Stimulated activated CD4-positive, alpha-beta T cell treated with anti-CD3 and anti-CD28 coated beads, Interleukin-12 subunit alpha, Interleukin-12 subunit beta, amount 100 ng/mL, for 48 hours (primary cell): Measurements from ENCODE around the gene PTPRN2.

ENCODE experiments used
- DNase-seq, 3 donors: peaks; one replicate each; pipeline ENCODE4 v3.0.0-alpha.2; 2020; ENCODE audit warnings: low read depth in 2 of 3, low spot score in 1 of 3

The PTPRN2 gene

DNA sequence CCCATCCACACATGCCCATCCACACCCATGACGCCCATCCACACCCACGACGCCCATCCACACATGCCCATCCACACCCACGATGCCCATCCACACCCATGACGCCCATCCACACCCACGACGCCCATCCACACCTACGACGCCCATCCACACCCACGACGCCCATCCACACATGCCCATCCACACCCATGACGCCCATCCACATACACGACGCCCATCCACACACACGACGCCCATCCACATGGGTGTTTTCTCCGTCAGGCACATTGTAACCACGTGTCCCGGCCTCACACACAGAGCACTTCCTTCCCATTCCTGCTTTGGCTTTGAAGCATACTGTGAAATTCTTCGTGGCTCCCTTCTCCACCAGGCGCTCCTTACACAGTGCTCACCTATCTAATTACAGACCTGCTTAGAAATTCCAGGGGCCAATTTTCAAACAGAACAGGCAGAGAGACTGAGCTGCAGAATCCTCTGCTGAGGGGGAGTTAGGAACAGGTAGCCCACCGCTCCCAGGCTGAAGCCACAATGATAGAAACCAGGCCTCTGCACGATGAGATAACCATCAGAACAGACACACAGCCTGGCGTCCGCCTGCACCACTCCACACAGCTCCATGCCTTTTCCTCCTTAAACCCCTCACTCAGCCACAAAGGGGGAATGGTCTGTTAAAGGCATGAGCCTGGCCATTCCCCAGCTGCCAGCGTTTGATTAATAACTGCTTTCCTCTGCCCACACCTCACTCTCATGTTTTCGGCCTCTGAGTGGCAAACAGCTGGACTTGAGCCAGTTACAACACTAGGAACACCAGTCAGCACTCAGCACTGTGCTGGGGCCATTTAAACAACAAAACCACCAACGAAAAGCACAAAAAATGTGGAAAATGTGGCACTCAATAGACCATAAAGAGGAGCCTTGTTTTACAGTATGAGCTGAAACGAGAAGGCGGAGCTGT lies 501.6 kb downstream of the PTPRN2 start:
- DNase-seq: no peak

DNA sequence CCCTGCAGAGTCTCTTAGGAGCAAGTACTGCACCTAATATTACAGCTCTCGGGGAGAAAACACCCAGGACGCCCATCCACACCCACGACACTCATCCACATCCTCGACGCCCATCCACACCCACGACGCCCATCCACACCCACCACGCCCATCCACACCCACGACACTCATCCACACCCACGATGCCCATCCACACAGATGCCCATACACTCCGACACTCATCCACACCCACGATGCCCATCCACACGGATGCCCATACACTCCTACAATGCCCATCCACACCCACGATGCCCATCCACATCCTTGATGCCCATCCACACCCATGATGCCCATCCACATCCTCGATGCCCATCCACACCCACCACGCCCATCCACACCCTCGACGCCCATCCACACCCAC lies 503.1 kb downstream of the PTPRN2 start:
- DNase-seq: no peak

DNA sequence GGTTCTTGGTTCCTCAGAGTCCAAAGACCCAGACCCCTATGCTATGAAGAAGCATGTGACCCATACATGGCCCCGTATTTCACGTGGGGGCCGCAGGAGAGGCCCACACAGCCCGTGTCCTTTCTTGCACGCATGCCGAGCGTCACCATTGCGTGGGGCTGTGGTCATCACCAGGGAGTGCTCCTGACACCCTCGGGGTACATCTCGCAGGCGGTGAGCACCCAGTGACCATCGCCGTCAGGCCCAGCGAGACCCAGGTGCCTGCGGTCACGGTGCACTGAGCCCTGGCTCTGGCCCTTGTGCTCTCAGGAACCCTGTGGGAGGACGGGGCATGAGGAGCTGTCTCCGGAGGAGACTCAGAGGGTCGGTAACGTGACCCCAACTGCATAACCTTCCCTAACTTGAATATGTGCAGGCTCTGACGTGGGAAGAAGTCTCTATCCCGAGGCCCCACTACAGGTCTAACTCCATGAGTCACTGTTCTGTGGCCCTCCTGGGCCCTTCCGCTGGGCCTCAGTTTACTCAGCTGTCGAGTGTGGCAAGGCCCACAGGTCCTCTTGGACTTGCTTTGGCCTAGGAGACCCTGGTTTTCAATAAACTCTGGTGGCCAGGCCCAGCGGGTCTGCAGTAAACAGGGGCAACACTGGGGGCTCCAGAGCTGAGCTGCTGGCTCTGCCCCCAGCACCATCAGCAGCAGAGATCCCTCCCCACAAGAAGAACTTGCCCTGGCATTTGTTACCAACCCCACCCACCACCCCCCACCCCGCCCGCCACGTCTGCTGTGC lies 503.9 kb downstream of the PTPRN2 start:
- no peak for DNase-seq

DNA sequence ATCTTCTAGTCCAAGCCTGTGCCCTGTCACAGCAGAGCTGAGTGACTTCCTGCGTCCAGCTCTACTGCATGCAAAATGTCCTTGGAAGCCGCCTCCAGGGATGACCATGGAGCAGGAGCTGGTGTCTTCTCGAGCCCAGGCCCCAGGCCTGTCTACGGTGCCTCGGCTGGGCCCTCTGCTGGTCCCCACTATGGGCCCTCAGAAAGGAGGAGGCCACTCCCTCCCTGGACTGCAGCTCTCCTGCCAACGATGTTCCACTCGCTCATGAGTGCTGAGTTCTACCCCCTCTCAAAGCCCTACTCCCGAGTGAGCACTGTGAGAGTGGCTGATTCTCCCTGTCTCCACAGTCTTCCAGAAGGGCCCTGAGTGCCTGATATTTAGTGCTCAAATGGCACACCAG lies 504.9 kb downstream of the PTPRN2 start:
- no peak for DNase-seq

DNA sequence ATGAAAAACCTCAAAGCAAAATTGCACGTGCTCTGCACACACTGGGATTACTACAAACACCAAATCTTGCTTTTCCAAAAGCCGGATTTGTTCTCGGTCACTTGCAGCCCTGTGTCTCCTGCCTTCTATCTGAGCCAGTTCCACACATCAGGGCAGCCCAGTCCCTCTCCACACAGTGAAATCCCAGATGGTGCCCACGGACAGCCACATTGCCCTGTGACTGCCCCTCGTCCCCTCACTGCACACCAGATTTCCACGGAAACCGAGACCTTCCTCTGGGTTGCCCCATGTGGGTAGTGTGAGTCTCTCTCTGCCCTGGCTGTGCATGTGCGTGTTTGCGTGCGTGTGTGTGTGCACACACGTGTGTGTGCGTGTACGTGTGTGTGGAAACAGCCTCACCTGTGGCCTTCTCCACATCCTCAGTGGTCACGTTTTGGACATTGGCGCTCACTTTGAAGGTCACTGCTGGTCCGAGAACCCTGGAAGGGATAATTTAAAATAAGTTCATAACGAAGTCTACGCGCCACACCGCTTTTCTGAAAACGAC lies 506.7 kb downstream of the PTPRN2 start:
- no peak for DNase-seq

DNA sequence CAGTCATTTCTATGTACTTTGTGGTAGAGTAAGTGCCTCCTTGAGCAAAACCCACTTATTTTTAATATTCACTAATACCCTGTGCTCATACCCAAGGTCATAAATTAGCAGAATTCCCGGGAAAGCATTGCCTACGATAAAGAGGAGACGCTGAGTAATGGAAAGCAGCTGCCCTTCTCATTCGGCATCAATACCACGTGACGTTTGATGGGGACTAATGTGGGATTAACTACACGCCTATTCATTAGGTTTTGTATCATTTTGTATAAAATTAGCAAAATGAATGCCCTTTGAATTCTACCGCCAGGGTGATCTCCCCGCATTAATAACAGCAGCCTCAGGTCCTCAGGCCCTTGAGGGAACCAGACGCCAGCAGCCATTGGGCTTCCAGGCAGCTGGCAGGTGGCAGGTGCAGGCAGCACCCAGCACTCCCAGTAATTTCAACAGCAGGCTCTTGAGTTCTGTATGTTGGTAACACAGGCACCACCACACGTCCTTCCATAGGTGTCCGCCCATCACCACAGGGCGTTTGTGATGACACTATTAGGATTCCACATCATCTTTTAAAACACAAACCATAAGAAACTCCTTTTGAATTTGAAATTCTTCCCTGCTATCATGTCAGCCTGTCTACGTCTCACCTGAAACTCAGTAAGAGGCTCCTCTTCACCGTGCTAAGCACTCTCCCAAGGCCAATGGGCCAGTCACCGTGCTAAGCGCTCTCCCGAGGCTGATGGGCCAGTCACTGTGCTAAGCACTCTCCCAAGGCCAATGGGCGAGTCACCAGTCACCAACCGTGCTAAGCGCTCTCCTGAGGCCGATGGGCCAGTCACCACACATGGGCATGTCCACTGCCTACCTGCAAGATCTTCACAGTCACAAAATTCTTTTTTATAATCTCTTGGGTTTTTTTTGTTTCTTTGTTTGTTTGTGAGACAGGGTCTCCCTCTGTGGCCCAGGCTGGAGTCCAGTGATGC lies 509.4 kb downstream of the PTPRN2 start:
- no peak for DNase-seq

DNA sequence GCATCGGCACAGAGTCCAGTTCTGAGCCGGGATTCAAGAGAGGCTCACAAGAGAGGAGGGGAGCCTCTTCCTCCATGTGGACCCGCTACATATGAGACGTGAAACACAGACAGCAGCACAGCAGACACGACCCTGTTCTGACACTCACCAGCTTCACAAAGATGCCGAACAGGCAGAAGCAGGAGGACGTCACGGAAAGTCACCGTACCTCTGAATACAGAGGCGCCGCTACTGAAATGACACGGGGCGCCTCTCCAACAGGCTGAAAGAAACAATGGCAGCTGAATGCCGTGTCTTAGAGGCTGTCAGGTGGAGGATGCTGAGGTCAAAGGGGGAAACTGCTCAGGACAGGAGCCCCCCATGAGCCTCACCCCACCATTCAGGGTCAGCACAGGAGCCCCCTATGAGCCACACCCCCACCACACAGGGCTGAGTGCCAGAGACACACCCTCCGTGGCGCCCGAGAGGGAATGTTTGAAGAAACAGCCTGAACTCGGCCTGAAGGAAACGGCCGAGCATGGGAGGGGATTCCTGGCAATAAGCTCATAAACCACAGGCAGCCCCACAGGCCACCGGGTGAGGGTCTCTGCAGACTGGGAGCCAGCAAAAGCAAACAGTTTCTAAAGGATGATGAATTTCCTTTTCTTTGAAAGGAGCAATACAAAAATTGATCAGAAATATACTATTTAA lies 510.3 kb downstream of the PTPRN2 start:
- DNase-seq: no peak

DNA sequence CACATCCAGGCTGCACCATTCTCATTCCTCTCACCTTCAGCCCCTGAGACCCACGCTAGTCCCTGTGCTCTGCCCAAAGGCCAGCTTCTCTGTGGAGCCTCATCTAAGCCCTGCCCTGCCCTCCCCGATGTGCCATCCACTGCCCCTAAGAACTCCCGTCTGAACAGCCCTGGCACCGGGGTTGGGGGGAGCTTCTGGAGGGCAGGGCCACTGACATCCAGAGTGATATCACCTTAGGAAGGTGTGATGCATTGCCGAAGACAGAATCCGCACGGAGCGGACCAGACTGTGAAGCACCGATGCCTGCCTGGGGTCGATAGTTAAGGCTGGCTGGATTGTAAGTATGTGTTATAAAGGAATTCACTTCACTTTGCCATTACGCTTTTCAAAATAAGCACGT lies 511.0 kb downstream of the PTPRN2 start:
- no peak for DNase-seq

DNA sequence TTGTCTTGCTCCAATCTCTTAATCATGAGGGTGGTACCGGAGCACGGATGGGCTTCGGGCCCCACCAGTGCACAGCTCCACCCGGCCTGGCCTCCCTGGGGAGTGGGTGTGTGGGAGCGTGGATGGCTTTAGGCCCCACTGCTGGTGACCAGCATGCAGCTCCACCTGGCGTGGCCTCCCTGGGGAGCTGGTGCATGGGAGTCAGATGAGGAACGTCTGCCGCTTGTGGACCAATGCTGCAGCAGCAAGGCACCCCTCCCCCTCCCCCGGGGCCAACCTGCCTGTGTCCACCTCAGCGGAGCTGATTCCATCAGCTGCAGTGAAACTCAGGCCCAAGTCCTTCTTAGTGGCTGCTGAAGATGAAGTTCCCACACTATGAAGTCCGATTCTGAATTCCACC lies 511.4 kb downstream of the PTPRN2 start:
- no peak for DNase-seq

DNA sequence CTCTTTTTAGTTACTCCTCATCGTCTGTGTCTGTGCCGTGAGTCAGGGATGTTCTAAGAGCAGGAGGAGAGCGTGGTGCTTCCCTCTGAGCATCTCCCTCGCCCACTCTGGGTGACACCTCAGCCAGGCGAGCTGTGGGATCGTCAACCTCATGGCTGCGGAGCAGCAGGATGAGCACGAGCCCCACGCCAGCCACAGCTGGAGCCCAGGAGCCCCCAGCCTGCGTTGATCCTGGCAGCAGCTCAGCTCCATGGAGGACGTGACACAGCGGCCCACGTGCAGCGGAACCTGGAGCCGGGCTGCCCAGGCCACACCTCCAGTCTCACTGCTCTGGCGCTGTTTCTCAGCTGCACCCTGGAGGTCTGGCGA lies 512.0 kb downstream of the PTPRN2 start:
- DNase-seq: no peak

DNA sequence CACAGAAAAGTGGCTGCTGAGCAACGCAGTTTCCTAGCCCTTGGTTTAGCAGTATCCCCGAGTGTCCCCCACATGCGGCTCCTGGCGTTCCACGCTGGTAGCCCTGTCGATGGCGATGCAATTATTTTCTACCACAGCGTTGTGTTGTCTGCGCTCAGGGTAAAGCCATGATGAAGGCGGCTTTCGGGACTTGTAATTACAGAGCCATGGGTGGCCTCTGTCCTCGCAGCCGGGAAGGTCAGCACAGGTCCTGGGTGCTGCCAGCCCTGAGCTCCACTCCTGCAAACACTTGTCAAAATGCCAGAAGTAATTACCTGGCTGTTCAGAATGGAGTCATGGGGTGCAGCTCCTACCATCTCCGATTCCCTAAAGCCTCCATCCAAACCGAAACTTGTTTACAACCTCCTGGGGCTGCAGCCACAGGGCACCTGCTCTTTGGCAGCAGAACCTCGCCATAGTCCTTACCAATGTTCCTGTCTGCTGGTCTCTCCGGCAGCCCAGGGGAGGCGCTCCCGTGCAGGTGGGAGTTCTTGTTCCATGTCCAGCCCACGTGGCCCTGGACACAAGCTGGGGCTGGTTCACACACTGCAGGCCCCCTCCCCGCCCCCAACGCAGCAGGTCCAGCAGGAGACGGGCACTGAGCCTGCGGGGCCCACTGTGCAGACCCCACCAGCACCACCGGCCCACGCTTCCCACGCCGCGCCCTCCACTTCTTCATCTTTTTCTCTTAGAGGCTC lies 512.6 kb downstream of the PTPRN2 start:
- DNase-seq: no peak

DNA sequence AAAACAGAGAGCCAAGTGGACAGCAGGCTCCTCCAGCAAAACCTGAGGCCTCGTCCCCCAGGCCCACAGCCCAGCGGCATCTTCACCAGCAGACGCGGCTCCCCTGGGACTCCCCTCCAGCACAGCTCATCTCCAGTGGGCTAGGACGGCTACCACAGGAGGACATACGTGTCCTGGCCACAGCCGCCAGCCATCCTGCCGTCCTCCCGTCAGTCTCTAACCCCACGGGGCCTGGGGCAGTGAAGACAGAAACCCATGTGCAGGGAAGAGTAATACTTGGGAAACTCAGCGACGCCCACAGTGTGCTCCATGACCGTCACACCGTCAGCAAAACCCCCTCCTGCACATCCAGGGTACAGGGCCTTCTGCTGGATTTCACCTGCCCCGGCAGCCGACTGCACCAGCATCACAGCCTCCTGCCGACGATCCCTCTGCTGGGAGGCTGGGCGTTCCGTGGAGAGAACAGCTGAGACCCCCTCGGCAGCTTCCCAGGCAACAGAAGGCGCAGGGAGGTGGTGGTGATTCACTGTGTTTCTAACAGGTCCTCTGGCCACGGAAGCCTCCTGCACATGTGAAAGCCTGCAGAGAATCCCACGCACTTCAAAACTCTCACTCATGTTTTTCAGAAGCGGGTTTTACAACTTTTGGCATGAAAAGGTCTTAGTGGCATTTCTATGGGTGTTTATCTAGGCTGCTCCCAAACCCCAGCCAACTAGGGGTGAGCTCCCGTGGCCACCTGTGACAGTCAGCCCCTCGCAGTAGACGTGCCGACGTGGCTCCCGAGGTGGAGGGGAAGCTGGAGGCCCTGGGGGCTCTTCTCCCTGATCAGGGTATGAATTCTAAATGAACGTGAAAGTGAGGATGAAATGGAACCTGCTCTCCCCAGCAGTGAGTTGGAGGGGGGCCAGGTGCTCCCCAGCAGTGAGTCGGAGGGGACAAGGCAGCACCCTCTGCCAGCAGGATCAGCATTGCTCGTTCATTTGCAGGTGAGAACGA lies 513.5 kb downstream of the PTPRN2 start:
- no peak for DNase-seq

DNA sequence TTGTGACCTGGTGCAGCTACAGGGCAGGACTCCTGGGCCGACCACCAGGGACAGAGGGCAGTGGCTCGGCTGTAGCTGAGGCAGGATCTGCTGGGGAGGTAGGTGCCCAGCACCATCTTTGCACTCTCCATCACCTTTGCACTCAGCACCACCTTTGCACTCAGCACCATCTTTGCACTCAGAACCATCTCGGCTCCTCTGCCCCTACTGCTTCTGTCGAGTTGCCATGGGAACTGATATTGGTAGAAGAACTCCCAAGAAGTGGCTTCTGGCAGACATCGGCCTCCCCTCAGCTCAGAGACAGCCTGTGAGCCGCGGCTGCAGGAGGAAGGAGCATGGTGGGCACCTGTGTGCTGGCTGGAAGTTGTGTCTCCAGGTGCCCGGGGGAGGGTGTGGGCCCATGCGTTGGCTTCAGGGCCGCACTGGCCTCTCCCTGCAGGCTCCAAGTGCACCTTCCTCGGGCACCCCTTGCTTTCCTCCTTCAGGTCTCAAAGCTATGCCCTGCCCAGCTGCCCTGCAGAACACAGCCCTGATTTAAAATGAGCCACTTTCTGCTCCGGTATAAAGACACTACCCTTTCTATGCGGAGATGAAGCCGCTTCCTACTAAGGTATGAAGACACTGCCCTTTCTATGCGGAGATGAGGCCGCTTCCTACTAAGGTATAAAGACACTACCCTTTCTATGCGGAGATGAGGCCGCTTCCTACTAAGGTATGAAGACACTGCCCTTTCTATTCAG lies 514.5 kb downstream of the PTPRN2 start:
- no peak for DNase-seq

DNA sequence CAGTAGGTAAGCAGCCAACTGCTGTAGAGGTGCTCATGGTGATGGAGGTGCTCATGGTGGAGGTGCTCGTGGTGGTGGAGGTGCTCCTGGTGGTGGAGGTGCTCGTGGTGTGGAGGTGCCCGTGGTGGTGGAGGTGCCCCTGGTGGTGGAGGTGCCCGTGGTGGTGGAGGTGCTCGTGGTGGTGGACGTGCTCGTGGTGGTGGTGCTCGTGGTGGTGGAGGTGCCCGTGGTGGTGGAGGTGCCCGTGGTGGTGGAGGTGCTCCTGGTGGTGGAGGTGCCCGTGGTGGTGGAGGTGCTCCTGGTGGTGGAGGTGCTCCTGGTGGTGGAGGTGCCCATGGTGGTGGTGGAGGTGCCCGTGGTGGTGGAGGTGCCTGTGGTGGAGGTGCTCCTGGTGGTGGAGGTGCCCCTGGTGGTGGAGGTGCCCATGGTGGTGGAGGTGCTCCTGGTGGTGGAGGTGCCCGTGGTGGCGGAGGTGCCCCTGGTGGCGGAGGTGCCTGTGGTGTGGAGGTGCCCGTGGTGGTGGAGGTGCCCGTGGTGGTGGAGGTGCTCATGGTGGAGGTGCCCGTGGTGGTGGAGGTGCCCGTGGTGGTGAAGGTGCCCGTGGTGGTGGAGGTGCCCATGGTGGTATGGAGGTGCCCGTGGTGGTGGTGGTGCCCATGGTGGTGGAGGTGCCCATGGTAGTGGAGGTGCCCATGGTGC lies 517.3 kb downstream of the PTPRN2 start:
- DNase-seq: no peak

DNA sequence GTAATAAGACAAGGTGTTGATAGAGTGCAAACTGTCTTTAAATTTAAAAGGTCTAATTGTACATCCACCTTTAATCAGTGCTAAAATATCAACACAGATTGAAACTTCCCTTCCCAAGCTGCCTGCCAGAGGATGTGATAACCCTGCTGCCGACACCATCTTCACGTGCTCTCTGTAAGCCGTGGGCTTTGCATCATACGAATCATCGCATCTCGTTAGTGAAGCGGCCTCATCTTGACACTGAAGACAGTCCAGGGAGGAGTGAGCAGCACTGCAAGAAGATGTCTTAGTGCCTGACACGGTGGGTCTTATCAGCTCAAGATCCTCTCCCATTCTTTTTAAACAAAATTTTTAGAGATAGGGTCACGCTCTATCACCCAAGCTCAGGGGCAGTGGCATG lies 518.8 kb downstream of the PTPRN2 start:
- DNase-seq: no peak

DNA sequence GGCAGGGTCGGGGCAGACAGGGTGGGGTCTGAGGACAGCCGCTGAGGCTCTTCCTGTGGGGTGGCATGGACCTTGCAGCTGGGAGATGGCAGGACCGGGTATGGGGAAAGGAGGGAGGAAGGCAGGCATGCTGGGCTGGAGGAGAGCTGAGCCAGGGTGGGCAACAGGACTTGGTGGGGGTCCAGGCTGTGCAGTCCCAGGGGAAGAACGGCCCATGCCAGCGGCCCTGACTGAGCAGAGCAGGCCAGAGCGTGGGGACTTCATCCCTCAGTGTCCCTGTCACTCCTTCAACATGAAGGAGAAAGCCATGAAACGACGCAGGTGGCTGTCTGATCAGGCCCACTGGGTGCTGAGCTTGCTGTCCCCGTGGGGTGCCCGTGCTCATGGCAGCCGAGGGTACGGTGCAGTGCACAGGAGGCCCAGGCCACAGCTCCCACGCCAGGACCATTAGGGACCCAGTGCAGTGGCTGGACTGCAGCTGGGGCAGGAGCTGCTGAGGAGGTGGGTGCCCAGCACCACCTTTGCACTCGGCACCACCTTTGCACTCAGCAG lies 519.6 kb downstream of the PTPRN2 start:
- no peak for DNase-seq
